Muscle of leg (tissue), 11 donors: ENCODE measurements around the gene PTGES3. TPM values are rescaled to one million over a fixed set of nuclear protein-coding genes. Genes with fewer than 3 reads are reported as not detected.

Experiments
- DNase-seq: peaks from one replicate; pipeline ENCODE4 v3.0.0; 2013
- H3K27ac ChIP-seq: one replicate; pipeline ENCODE4 v1.5.1; 2013; ENCODE audit warnings: mild to moderate bottlenecking, low read length, control low read depth
- H3K27me3 ChIP-seq: one replicate; pipeline ENCODE4 v1.6.1; 2013; ENCODE audit warnings: low read length; ENCODE audit not compliant: control insufficient read depth, insufficient read depth
- H3K36me3 ChIP-seq: one replicate; pipeline ENCODE4 v1.6.1; 2013; ENCODE audit warnings: low read length; ENCODE audit not compliant: control insufficient read depth, insufficient read depth
- H3K4me1 ChIP-seq: one replicate; pipeline ENCODE4 v1.6.1; 2013; ENCODE audit warnings: low read length; ENCODE audit not compliant: control insufficient read depth, insufficient read depth
- H3K4me3 ChIP-seq: one replicate; pipeline ENCODE4 v1.5.1; 2013; ENCODE audit warnings: low read length, control low read depth
- H3K9me3 ChIP-seq: replicated peaks from 2 replicates; pipeline ENCODE4 v1.6.1; 2013; ENCODE audit warnings: low read depth, low read length; ENCODE audit not compliant: control insufficient read depth
- WGBS: methylation state at CpG from one replicate; pipeline ENCODE4 v1.1.5; 2013; ENCODE audit warnings: missing lambda C conversion rate; ENCODE audit not compliant: insufficient coverage; 5-methylcytosine and 5-hydroxymethylcytosine counted together
- polyA plus RNA-seq, 8 donors: library from polyadenylated mRNA; unstranded; fragments of 120-200 nt; gene quantifications; one replicate each; pipeline versions ENCODE4 v1.2.1 to v1.2.3, GENCODE V29; 2013; ENCODE audit warnings: inconsistent platforms in 1 of 8, low replicate concordance in 1 of 8; ENCODE audit not compliant: insufficient read length in 8 of 8, insufficient read depth in 1 of 8
- total RNA-seq: library from RNA; stranded (reverse); fragments of 120-200 nt; gene quantifications from one replicate; pipeline ENCODE4 v1.2.4, GENCODE V29; 2013

The PTGES3 gene
- total and polyA plus RNA-seq, 9 donors: 73.6 to 246 (median 202) TPM

GRCh38 chr12:56723352-56723751 is 35.3 kb upstream of the PTGES3 start:
- no CpG with 5 or more reads among the region's 3 CpGs for WGBS
- no peaks in the 10 kb centered on the region for H3K9me3 ChIP-seq
- H3K4me1 ChIP-seq: peaks cover 42% of the 10 kb centered on the region
- no peaks in the 10 kb centered on the region for H3K27me3 ChIP-seq
- H3K4me3 ChIP-seq: peak overlapping the region; percentile 76
- H3K36me3 ChIP-seq: peaks cover 34% of the 10 kb centered on the region
- DNase-seq: peak; percentile 73
- peak overlapping the region; percentile 97 for H3K27ac ChIP-seq

- peaks cover 34% of the 10 kb centered on the region for H3K36me3 ChIP-seq
- DNase-seq: no peak
- H3K27me3 ChIP-seq: no peaks in the 10 kb centered on the region
- H3K4me3 ChIP-seq: peak overlapping the region; percentile 76
- no peaks in the 10 kb centered on the region for H3K9me3 ChIP-seq
- H3K4me1 ChIP-seq: peaks cover 47% of the 10 kb centered on the region
- no CpG with 5 or more reads among the region's 4 CpGs for WGBS
- peak overlapping the region; percentile 97 for H3K27ac ChIP-seq
Measured at GRCh38 chr12:56722832-56723231, 34.7 kb upstream of the PTGES3 start.

DNA sequence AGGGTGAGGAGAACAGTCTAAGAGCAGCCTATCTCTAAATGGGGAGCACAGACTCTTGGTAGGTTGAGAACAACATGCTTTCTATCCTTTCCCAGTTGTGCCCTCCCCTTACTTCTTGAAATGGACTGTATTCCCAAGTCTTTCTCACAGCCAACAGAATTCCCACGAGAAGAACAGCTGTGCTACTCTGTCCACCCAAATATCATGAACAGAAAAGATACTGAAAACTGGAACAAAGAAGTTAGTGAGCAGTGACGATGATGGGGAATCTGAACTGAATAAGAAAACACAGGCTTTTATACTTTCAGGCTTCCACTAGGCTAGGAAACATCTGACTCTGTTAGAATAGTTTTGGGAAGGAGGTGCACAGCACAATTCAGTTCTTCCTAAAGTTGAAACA is 33.6 kb upstream of the PTGES3 start:
- WGBS: no CpG with 5 or more reads among the region's 2 CpGs
- peak overlapping the region; percentile 22 for H3K27ac ChIP-seq
- peaks cover 40% of the 10 kb centered on the region for H3K36me3 ChIP-seq
- H3K4me3 ChIP-seq: no peak overlapping the region
- no peaks in the 10 kb centered on the region for H3K27me3 ChIP-seq
- DNase-seq: peak; percentile 36
- H3K9me3 ChIP-seq: no peaks in the 10 kb centered on the region
- peaks cover 57% of the 10 kb centered on the region for H3K4me1 ChIP-seq

GRCh38 chr12:56721216-56721615 is 33.1 kb upstream of the PTGES3 start:
- Histone ChIP-seq H3K9me3 (no peaks in the 10 kb centered on the region), H3K4me3 (no peak overlapping the region), H3K36me3 (peaks cover 45% of the 10 kb centered on the region), H3K4me1 (peaks cover 62% of the 10 kb centered on the region), H3K27me3 (no peaks in the 10 kb centered on the region), H3K27ac (peak overlapping the region; percentile 22)
- 62% methylated on average over 1 of the region's 2 CpGs for WGBS
- DNase-seq: no peak

GRCh38 chr12:56720731-56721151 is 32.7 kb upstream of the PTGES3 start:
- Histone ChIP-seq H3K4me3 (no peak overlapping the region), H3K9me3 (no peaks in the 10 kb centered on the region), H3K36me3 (peaks cover 50% of the 10 kb centered on the region), H3K27ac (peak overlapping the region; percentile 22), H3K4me1 (peaks cover 67% of the 10 kb centered on the region), H3K27me3 (no peaks in the 10 kb centered on the region)
- DNase-seq: no peak
- 82% methylated on average over 1 of the region's 1 CpG for WGBS

GRCh38 chr12:56719056-56719455 is 31.0 kb upstream of the PTGES3 start:
- Histone ChIP-seq H3K27me3 (no peaks in the 10 kb centered on the region), H3K4me1 (peaks cover 68% of the 10 kb centered on the region), H3K9me3 (no peaks in the 10 kb centered on the region), H3K36me3 (peaks cover 61% of the 10 kb centered on the region), H3K27ac (no peak overlapping the region), H3K4me3 (no peak overlapping the region)
- no peak for DNase-seq

GRCh38 chr12:56718636-56719035 is 30.6 kb upstream of the PTGES3 start:
- Histone ChIP-seq H3K27ac (no peak overlapping the region), H3K4me3 (no peak overlapping the region), H3K36me3 (peaks cover 63% of the 10 kb centered on the region), H3K4me1 (peaks cover 68% of the 10 kb centered on the region), H3K27me3 (no peaks in the 10 kb centered on the region), H3K9me3 (no peaks in the 10 kb centered on the region)
- no peak for DNase-seq
- WGBS: 42% methylated on average over 4 of the region's 4 CpGs

DNA sequence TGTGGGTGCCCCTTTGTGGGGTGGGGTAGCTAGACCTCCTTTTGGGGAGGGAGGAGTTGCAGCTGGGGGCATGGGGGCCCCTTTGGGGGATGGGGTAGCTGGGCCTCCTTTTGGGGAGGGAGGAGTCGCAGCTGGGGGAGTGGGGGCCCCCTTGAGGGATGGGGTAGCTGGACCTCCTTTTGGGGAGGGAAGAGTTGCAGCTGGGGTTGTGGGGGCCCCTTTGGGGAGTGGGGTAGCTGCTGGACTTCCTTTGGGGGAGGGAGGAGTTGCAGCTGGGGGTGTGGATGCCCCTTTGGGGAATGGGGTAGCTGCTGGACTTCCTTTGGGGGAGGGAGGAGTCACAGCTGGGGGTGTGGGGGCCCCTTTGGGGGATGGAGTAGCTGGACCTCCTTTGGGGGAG is 30.1 kb upstream of the PTGES3 start:
- Histone ChIP-seq H3K27me3 (no peaks in the 10 kb centered on the region), H3K4me1 (peaks cover 68% of the 10 kb centered on the region), H3K36me3 (peaks cover 68% of the 10 kb centered on the region), H3K4me3 (no peak overlapping the region), H3K27ac (no peak overlapping the region), H3K9me3 (no peaks in the 10 kb centered on the region)
- WGBS: no CpG with 5 or more reads among the region's 1 CpG
- no peak for DNase-seq

DNA sequence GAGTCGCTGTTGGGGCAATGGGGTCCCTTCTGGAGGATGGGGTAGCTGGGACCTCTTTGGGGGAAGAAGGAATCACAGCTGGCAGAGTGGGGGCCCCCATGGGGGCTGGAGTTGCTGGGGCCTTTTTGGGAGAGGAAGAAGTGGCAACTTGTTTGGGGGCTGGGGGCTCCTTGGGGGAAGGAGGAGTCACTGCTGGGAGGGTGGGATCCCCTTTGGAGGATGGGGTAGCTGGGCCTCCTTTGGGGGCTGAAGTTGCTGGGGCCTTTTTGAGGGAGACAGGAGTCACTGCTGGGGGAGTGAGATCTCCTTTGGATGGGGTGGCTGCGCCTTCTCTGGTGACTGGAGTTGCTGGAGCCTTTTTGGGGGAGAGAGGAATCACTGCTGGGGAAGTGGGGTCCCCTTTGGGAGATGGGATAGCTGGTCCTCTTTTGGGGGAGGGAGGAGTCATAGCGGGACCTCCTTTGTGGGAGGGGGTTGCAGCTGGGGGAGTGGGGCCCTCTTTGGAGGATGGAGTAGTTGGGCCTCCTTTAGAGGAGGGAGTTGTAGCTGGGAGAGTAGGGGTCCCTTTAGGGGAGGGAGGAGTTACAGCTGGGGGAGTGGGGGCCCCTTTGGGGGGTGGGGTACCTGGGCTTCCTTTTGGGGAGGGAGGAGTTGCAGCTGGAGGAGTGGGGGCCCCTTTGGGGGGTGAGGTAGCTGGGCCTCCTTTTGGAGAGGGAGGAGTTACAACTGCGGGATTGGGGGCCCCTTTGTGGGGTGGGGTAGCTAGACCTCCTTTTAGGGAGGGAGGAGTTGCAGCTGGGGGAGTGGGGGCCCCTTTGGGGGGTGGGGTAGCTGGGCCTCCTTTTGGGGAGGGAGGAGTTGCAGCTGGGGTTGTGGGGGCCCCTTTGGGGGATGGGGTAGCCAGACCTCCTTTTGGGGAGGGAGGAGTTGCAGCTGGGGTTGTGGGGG is 29.1 kb upstream of the PTGES3 start:
- no peak for DNase-seq
- Histone ChIP-seq H3K9me3 (no peaks in the 10 kb centered on the region), H3K36me3 (peaks cover 75% of the 10 kb centered on the region), H3K4me1 (peaks cover 61% of the 10 kb centered on the region), H3K4me3 (no peak overlapping the region), H3K27ac (peak overlapping the region; percentile 23), H3K27me3 (no peaks in the 10 kb centered on the region)
- 74% methylated on average over 4 of the region's 4 CpGs for WGBS

DNA sequence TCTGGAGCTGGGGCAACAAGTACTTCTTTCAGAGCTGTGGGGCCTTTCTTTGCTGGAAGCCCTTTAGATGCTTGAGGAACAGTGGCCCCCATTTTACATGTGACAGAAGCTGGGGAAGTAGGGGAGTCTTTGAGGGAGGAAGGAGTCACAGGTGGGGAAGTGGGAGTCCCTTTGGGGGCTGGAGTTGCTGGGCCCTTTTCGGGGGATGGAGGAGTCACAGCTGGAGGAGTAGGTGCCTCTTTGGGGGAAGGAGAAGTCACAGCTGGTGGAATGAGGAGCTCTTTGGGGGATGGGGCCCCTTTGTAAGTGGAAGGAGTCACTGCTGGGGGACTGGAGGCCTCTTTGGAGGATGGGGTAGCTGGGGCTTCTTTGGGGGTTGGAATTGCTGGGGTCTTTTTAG is 28.4 kb upstream of the PTGES3 start:
- Histone ChIP-seq H3K36me3 (peaks cover 76% of the 10 kb centered on the region), H3K27me3 (no peaks in the 10 kb centered on the region), H3K4me3 (no peak overlapping the region), H3K4me1 (peaks cover 57% of the 10 kb centered on the region), H3K27ac (no peak overlapping the region), H3K9me3 (no peaks in the 10 kb centered on the region)
- DNase-seq: no peak
- 38% methylated on average over 1 of the region's 1 CpG for WGBS
